HCEC 1CT (cell line): ENCODE measurements around the gene AKT1S1.

ENCODE experiments used
- DNase-seq: peaks from one replicate; pipeline ENCODE4 v3.0.0-alpha.2; 2017

AKT1S1 gene

GRCh38 chr19:49907745-49908446 lies 30.7 kb upstream of the AKT1S1 start:
- no peak for DNase-seq

- DNase-seq, result no peak
Observed at GRCh38 chr19:49906879-49907564, 29.9 kb upstream of the AKT1S1 start.

- no peak for DNase-seq
Observed at GRCh38 chr19:49904136-49904535, 27.0 kb upstream of the AKT1S1 start.

- DNase-seq, result peak; percentile 13
Observed at GRCh38 chr19:49896863-49897621, 19.9 kb upstream of the AKT1S1 start, which contains the start of gene IL4I1. IL4I1 (minus strand) TSS chr19:49896887; CDS start chr19:49896160, 727 bp downstream.

GRCh38 chr19:49895566-49896297 lies 18.6 kb upstream of the AKT1S1 start:
- no peak for DNase-seq

GRCh38 chr19:49894879-49895565 lies 17.9 kb upstream of the AKT1S1 start:
- DNase-seq, result no peak

GRCh38 chr19:49894011-49894664 lies 17.0 kb upstream of the AKT1S1 start:
- DNase-seq, result no peak

- DNase-seq, result no peak
Observed at GRCh38 chr19:49892716-49893115, 15.6 kb upstream of the AKT1S1 start.

GRCh38 chr19:49891393-49891792 lies 14.2 kb upstream of the AKT1S1 start:
- DNase-seq, result no peak

GRCh38 chr19:49890349-49891311 lies 13.5 kb upstream of the AKT1S1 start:
- DNase-seq, result no peak

- no peak for DNase-seq
Observed at GRCh38 chr19:49889687-49890348, 12.7 kb upstream of the AKT1S1 start.

- DNase-seq, result no peak
Observed at GRCh38 chr19:49889038-49889686, 12.0 kb upstream of the AKT1S1 start.

- DNase-seq, result no peak
Observed at GRCh38 chr19:49888510-49888824, 11.3 kb upstream of the AKT1S1 start.

- DNase-seq, result no peak
Observed at GRCh38 chr19:49887665-49888509, 10.7 kb upstream of the AKT1S1 start.

- no peak for DNase-seq
Observed at GRCh38 chr19:49887037-49887664, 10.0 kb upstream of the AKT1S1 start.

- no peak for DNase-seq
Observed at GRCh38 chr19:49884760-49885159, 7.6 kb upstream of the AKT1S1 start.

GRCh38 chr19:49884109-49884508 lies 7.0 kb upstream of the AKT1S1 start:
- DNase-seq, result no peak

- no peak for DNase-seq
Observed at GRCh38 chr19:49883094-49883493, 5.9 kb upstream of the AKT1S1 start.
